ENCODE data around the gene SLC6A6.
"Not testable (repeated sequence)": the region's sequence is repeated elsewhere in the genome, so short reads cannot be mapped to it uniquely, and the experiment has no call there.

Gene SLC6A6

DNA sequence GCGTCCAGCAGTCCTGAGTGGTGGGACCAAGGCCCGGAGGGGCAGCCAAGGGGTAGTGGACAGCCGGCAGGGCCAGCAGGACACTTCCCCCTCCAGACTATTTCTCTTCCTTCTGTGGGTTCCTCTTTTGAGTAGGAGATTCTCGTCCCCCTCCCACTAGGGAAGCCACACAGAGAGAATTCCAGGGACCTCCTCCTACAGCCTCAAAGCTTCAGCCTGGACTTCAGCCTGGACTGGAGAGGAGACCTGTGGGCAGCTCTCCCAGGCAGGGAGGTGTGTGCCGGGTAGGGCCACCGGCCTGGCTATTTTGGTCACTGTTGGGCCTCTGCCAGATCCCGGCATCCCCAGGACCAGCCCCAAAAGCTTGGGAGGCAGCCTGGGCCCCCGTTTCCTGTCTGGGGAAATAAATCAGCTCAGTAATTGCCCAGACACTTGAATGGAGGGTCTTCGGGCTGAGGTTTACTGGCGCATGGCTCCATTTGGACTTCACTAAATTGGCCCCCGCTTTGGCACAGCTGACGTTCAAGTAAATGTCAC lies 1.3 kb downstream of the SLC6A6 start:
- DNase-seq: peak; percentile 78

DNA sequence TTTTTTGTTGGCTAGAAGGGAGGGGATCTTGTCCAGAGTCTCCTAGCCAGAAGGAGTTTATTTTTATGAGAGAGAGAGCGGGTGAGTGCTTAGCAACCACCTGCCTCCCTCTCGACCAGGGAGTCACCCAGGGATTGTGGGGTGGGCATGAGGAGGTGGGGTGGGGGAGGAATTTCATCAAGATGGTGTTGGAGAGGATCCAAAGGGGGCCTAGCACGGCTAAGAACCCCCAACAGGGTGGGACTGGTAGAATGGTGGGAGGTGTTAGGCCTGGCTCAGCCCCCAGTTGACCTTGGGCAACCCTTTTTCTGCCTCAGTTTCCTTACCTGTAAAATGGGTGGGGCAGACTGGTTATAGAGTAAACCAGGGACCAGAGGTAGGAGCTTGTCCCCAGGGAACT lies 1.8 kb downstream of the SLC6A6 start:
- no peak for DNase-seq

GRCh38 chr3:14404631-14405359 lies 2.4 kb downstream of the SLC6A6 start:
- DNase-seq: no peak

GRCh38 chr3:14405360-14406238 lies 3.2 kb downstream of the SLC6A6 start:
- peak; percentile 85 for DNase-seq

- no peak for DNase-seq
Measured at GRCh38 chr3:14406336-14406735, 3.9 kb downstream of the SLC6A6 start.

GRCh38 chr3:14406766-14407165 lies 4.4 kb downstream of the SLC6A6 start:
- DNase-seq: no peak

- DNase-seq: no peak
Measured at GRCh38 chr3:14407203-14407602, 4.8 kb downstream of the SLC6A6 start.

GRCh38 chr3:14409779-14410063 lies 7.3 kb downstream of the SLC6A6 start:
- DNase-seq: not testable (repeated sequence)

- no peak for DNase-seq
Measured at GRCh38 chr3:14410106-14410502, 7.7 kb downstream of the SLC6A6 start.

DNA sequence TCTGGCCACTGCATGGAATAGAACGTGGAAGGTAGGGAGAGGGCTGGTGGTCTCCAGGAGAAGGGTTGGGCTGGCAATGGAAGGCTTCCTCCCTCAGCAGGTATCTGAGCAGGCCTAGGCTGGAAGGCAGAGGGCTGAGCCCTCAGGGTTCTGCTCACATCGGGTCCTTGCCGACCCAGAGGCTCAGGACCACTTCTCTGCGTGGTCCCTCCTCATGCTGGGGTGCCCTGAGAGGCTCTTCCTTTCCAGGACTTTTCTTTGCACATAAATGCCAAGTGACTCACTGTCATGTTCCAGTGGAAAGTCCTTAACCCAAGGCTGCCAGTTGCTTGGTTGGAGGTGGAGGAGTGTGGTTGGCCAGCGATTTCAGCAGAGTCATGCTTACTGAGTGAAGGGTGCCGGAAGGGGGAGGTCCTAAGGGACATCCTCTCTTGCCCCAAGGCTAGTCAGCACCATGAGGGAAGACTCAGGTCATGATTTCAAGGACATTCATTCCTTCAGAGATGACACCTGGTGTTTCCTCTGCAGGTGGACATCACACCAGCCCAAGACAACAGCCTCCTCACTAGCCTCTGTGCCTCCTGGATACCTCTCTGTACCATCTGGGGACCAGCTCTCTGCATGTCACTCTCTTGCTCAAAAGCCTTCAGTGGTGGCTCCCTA lies 8.2 kb downstream of the SLC6A6 start:
- DNase-seq: peak; percentile 97

DNA sequence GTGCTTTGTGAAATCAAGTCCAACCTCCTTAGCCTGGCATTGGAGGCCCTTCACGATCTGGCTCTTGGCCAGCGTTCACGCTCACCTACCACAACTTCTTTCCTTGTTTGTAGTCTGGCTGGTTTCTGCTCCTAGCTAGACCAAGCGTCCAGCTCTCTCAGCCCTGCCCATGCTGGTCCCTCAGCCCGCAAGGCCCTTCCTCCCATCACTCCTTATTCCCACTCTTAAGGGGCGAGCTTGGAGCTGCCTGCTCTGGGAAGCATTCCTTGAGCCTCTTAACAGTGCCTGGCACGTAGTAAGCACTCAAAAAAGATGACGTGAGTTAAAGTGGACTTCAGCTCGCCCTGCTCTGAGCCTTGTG lies 8.7 kb downstream of the SLC6A6 start:
- no peak for DNase-seq

- no peak for DNase-seq
Measured at GRCh38 chr3:14411988-14412387, 9.6 kb downstream of the SLC6A6 start.

- DNase-seq: no peak
Measured at GRCh38 chr3:14412831-14413380, 10.5 kb downstream of the SLC6A6 start.

DNA sequence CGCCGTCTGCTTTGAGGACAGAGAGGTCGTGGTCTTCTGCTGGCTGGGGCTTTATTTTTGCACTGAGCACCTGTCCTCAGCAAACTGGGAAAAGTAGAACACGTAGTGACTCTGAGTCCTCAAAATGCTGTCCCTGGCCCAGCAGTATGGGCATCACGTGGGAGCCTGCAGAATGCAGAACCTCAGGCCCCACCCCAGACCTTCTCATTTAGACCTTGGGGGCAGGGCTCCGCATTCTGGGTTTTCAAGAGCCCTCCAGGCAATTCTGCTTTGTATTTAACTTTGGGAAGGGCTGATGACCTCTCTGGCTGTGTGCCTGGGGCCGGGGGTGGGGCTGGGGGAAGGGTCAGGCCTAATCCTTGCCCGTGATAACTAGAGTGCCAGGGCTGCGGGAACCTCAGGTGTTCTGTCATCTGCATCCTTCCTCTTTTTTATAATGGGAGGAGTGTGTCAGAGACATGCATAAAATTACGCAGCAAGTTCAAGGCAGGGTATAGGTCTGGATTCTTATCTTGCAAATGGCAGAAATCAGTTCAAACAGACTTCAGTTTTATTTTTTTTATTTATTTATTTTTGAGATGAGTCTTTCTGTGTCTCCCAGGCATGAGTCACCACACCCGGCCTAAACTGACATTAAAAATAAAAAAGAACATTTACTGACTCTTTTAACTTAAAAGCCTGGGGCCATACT lies 11.1 kb downstream of the SLC6A6 start:
- no peak for DNase-seq

DNA sequence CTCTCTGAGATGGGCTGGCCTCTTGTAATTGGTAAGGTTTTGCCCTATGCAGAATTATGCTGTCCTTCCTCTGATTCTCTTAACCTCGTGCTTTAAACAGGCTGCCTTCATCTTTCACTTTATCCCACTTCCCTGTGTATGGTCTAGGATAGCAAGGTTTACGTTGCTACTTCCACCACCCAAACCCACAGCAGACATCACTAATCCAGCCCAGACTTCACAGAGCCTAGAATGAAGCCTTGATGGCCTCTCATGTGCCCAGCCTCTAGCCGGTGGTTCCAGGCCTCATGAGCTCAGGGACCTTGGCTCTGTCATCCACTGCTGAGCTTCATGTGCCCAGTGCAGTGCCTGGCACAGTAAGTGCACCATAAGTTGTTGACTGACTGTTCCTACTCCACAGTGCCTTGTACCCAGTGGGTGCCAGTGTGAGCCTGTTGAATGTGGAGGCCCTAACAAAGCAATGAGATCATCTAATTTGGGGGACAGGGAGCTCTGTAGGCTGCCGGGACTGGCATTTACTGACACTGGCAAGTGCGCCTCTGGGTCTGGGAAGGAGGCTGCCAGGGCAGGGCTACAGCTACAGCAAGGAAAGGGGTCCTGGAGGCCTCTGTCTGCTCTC lies 12.5 kb downstream of the SLC6A6 start:
- DNase-seq: no peak

- DNase-seq: no peak
Measured at GRCh38 chr3:14415501-14415900, 13.1 kb downstream of the SLC6A6 start.

DNA sequence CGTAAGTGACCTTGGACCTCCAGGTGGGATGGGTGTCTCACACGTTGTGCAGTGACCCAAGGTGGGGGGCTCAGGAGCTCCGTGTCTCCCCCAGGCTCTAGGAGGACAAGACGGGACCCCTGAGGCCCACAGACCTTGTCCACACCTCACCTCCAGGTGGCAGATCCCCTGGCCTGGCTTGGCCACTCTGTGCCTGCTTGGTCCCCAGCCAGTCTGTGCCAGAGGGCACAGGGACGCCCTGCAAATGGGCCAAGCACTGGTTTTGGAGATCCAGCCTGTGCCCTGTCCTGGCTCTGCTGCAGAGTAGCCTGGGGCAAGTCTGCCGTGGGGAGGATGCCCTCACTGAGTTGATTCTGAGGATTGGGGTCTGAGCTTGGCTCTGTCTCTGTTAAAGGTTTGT lies 14.0 kb downstream of the SLC6A6 start:
- no peak for DNase-seq

- DNase-seq: peak; percentile 73
Measured at GRCh38 chr3:14418296-14419250, 16.2 kb downstream of the SLC6A6 start.

DNA sequence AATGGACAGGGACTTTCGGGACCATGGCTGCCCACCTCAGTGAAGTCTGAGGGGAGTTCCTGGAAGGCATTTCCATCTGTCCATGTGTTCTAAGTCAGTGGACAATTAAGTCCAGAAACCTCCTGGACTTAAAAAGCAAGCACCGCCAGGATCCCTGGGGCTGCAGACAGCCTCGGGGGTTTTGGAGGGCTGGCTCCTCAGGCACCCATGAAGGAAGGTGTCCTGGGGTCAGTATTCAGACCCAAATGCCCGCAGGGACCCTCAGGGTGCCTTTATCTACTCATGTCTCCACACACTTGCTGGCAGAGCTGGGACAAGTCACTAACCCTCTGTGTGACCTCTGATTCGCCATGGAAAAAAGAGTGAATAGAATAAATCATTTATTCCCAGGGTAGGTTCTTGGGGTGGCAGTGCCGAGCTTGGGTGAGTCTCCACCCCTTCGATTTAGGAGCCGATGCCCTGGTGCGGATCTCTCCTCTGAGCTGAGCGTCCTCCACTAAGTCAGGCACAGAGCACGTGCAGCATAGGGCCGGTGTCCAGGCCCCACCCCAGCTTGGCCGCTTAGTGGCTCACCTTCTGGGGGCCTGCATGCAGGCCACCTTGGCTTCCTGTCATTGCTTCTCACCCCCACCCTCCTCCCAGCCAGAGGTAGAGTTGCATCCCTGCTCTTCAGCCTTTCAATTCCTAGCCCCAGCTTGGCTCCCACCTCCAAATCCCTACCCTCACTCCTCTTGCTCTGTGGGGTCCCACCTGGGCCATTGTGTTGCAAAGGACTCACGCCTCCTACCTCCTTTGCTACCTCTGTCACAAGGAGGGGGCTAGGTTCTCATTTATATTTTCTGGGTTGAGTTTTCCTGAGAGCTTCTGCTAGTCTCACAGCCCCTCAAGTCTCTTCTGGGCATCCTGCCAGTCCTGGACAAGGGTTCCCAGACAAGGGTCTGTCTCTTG lies 19.9 kb downstream of the SLC6A6 start:
- no peak for DNase-seq

GRCh38 chr3:14423197-14423743 lies 20.9 kb downstream of the SLC6A6 start:
- no peak for DNase-seq
